Cardiac fibroblast (primary cell): ENCODE measurements around the gene FAF1.
A peak's percentile ranks its signal among the peaks of the same experiment; 100 is the strongest.

Source experiments
- DNase-seq, 2 donors: peaks; one replicate each; pipeline versions ENCODE4 v3.0.0 to v3.0.0-alpha.2; 2010; ENCODE audit warnings: low read depth in 2 of 2
- H3K4me3 ChIP-seq, 2 donors: replicated peaks in 1 of 2; 1 replicate in 1 of 2; 2 replicates in 1 of 2; pipeline ENCODE4 v1.5.1; 2011; ENCODE audit warnings: low read depth in 2 of 2, low read length in 2 of 2, mild to moderate bottlenecking in 2 of 2, moderate library complexity in 1 of 2
- CTCF ChIP-seq: IDR thresholded peaks from one replicate; pipeline ENCODE4 v1.5.1; 2011; ENCODE audit warnings: low read depth, mild to moderate bottlenecking, low read length, inconsistent platforms

FAF1 gene

GRCh38 chr1:50634251-50634650, 325.8 kb downstream of the FAF1 start:
- TF ChIP-seq CTCF = no peak
- H3K4me3 ChIP-seq = no peak overlapping the region
- no peak for DNase-seq

GRCh38 chr1:50633465-50633864, 326.6 kb downstream of the FAF1 start:
- H3K4me3 ChIP-seq = no peak overlapping the region
- DNase-seq = no peak
- TF ChIP-seq CTCF = no peak

GRCh38 chr1:50631161-50631560, 328.9 kb downstream of the FAF1 start:
- H3K4me3 ChIP-seq = no peak overlapping the region
- DNase-seq = no peak
- no peak for TF ChIP-seq CTCF

GRCh38 chr1:50622259-50622658, 337.8 kb downstream of the FAF1 start:
- DNase-seq = no peak
- TF ChIP-seq CTCF = no peak

GRCh38 chr1:50620680-50621329, 339.3 kb downstream of the FAF1 start:
- TF ChIP-seq CTCF = peak; percentile 64
- H3K4me3 ChIP-seq = no peak overlapping the region
- DNase-seq = peak; percentile 38 to 54

More at GRCh38 chr1:50622259-50622658, 337.8 kb downstream of the FAF1 start:
- no peak overlapping the region for H3K4me3 ChIP-seq

GRCh38 chr1:50615036-50615750, 344.9 kb downstream of the FAF1 start:
- no peak for TF ChIP-seq CTCF
- DNase-seq = no peak
- no peak overlapping the region for H3K4me3 ChIP-seq
